ENCODE results near the gene MAD1L1. TPM values are rescaled to one million over a fixed set of nuclear protein-coding genes. Genes with fewer than 3 reads are reported as not detected.

MAD1L1 gene
- total RNA-seq, 2 donors from 2014 or later: 59.1 to 61.4 TPM

DNA sequence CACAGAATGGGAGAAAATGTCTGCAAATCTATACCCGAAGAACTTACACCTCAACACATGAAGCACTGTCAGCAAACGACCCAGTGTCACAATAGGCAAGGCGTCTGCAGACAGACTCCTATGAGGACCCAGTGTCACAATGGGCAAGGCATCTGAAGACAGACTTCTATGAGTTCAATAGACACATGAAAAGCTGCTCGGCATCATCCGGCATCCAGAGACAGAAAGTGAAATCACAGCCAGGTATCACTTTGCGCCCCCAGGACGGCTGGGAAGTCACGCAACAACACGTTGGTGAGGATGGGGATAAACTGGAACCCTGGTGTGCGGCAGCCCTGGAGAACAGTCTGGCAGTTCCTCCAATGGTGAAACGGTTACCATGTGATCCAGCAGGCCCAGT is 289.4 kb downstream of the MAD1L1 start:
- peaks cover 14% of the 10 kb centered on the region for H3K4me1 Mint-ChIP-seq
- TF ChIP-seq, protein P1, sequence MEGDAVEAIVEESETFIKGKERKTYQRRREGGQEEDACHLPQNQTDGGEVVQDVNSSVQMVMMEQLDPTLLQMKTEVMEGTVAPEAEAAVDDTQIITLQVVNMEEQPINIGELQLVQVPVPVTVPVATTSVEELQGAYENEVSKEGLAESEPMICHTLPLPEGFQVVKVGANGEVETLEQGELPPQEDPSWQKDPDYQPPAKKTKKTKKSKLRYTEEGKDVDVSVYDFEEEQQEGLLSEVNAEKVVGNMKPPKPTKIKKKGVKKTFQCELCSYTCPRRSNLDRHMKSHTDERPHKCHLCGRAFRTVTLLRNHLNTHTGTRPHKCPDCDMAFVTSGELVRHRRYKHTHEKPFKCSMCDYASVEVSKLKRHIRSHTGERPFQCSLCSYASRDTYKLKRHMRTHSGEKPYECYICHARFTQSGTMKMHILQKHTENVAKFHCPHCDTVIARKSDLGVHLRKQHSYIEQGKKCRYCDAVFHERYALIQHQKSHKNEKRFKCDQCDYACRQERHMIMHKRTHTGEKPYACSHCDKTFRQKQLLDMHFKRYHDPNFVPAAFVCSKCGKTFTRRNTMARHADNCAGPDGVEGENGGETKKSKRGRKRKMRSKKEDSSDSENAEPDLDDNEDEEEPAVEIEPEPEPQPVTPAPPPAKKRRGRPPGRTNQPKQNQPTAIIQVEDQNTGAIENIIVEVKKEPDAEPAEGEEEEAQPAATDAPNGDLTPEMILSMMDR (conservative IDR thresholded peaks at IDR 0.05): no peak
- peaks cover 13% of the 10 kb centered on the region for H3K9me3 Mint-ChIP-seq
- Histone ChIP-seq H3K4me3 (ENCODE audit: low read length) (no peak overlapping the region), H3K9ac (ENCODE audit: extremely low read depth, low read length, poor library complexity, severe bottlenecking) (no peak overlapping the region), H3K27ac (ENCODE audit: low read depth, low read length) (no peak overlapping the region), H3K36me3 (ENCODE audit: control insufficient read depth, insufficient read depth, low read length) (no peaks in the 10 kb centered on the region), H3K9me3 (ENCODE audit: control insufficient read depth, low read length) (peaks cover 3% of the 10 kb centered on the region), H3K27me3 (ENCODE audit: control insufficient read depth, insufficient read depth, low read length, poor library complexity, severe bottlenecking) (no peaks in the 10 kb centered on the region), H3K4me1 (ENCODE audit: control insufficient read depth, insufficient read depth, low read length) (peaks cover 4% of the 10 kb centered on the region)
- DNase-seq: no peak
- peak overlapping the region; percentile 81 for H3K27ac Mint-ChIP-seq
- no peaks in the 10 kb centered on the region for H3K27me3 Mint-ChIP-seq (ENCODE audit: insufficient read depth)
- H3K36me3 Mint-ChIP-seq (ENCODE audit: low read depth): peaks cover 13% of the 10 kb centered on the region
- H3K4me3 Mint-ChIP-seq: no peak overlapping the region
- WGBS, 2 experiments (ENCODE audit: insufficient coverage in 1 of 2, insufficient read length in 1 of 2): 84 to 85% methylated on average over 11 of the region's 11 CpGs

DNA sequence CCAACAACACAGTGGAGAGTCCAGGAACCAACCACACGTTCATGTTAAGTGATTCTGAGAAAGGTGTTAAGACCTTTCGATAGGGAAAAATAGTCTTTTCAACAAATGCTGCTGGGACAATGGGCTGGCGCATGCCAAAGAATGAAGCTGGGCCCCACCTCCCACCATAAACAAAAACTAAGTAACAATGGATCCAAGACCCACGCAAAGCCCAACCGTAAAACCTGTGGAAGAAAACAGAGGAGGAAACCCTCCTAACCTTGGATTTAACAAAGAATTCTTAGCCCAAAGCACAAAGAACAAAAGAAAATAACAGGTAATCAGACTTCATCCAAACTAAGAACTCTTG is 289.8 kb downstream of the MAD1L1 start:
- H3K27me3 Mint-ChIP-seq (ENCODE audit: insufficient read depth): no peaks in the 10 kb centered on the region
- Histone ChIP-seq H3K9me3 (ENCODE audit: control insufficient read depth, low read length) (peaks cover 7% of the 10 kb centered on the region), H3K4me3 (ENCODE audit: low read length) (no peak overlapping the region), H3K27me3 (ENCODE audit: control insufficient read depth, insufficient read depth, low read length, poor library complexity, severe bottlenecking) (no peaks in the 10 kb centered on the region), H3K9ac (ENCODE audit: extremely low read depth, low read length, poor library complexity, severe bottlenecking) (no peak overlapping the region), H3K4me1 (ENCODE audit: control insufficient read depth, insufficient read depth, low read length) (peaks cover 4% of the 10 kb centered on the region), H3K27ac (ENCODE audit: low read depth, low read length) (no peak overlapping the region), H3K36me3 (ENCODE audit: control insufficient read depth, insufficient read depth, low read length) (no peaks in the 10 kb centered on the region)
- TF ChIP-seq, protein P1 (conservative IDR thresholded peaks at IDR 0.05): no peak
- peaks cover 17% of the 10 kb centered on the region for H3K36me3 Mint-ChIP-seq (ENCODE audit: low read depth)
- no peak overlapping the region for H3K4me3 Mint-ChIP-seq
- peaks cover 17% of the 10 kb centered on the region for H3K9me3 Mint-ChIP-seq
- peak overlapping the region; percentile 81 for H3K27ac Mint-ChIP-seq
- 75 to 79% methylated on average over 4 to 5 of the region's 5 CpGs for WGBS, 2 experiments (ENCODE audit: insufficient coverage in 1 of 2, insufficient read length in 1 of 2)
- no peak for DNase-seq
- peaks cover 14% of the 10 kb centered on the region for H3K4me1 Mint-ChIP-seq

DNA sequence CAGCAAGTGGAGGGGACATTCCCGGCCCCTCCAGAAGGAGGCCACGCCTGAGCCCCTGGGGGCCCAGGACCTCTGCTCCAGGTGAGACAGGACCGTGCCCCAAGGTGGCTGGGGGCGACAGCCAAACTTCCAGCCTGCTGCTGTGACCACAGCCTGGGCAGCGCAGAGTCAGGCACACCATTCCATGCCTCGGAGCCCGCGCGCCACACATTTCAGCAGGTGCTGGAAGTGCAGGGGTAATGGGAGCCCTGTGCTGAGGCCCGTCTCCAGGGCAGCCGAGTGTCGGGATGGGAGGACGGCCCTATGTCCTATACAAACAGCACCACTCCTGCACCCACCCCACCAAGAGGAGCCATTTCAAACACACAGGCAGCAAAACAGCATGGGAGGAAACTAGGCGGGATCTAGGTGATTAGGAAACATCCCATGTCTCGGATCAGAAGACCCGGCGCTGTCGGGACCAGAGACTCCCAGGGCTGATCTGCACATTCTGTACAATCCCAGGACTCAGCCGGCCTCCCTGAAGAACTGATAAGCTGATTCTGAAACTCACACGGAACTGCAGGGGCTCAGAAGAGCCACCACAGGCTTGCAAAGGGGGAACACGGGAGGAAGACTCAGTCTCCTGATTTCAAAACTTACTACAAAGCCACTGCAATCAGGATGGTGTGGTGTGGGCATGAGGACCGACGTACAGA is 290.4 kb downstream of the MAD1L1 start:
- H3K27me3 ChIP-seq (ENCODE audit: control insufficient read depth, insufficient read depth, low read length, poor library complexity, severe bottlenecking): no peaks in the 10 kb centered on the region
- peaks cover 4% of the 10 kb centered on the region for H3K4me1 ChIP-seq (ENCODE audit: control insufficient read depth, insufficient read depth, low read length)
- H3K4me3 Mint-ChIP-seq: no peak overlapping the region
- WGBS, 2 experiments (ENCODE audit: insufficient coverage in 1 of 2, insufficient read length in 1 of 2): 93 to 94% methylated on average over 13 to 23 of the region's 23 CpGs
- no peak for DNase-seq
- peak overlapping the region; percentile 81 for H3K27ac Mint-ChIP-seq
- no peaks in the 10 kb centered on the region for H3K36me3 ChIP-seq (ENCODE audit: control insufficient read depth, insufficient read depth, low read length)
- H3K36me3 Mint-ChIP-seq (ENCODE audit: low read depth): peaks cover 17% of the 10 kb centered on the region
- peaks cover 14% of the 10 kb centered on the region for H3K4me1 Mint-ChIP-seq
- H3K27ac ChIP-seq (ENCODE audit: low read depth, low read length): no peak overlapping the region
- H3K9me3 ChIP-seq (ENCODE audit: control insufficient read depth, low read length): peaks cover 7% of the 10 kb centered on the region
- H3K9me3 Mint-ChIP-seq: peaks cover 17% of the 10 kb centered on the region
- TF ChIP-seq, protein P1 (conservative IDR thresholded peaks at IDR 0.05): no peak
- H3K9ac ChIP-seq (ENCODE audit: extremely low read depth, low read length, poor library complexity, severe bottlenecking): no peak overlapping the region
- no peaks in the 10 kb centered on the region for H3K27me3 Mint-ChIP-seq (ENCODE audit: insufficient read depth)
- H3K4me3 ChIP-seq (ENCODE audit: low read length): no peak overlapping the region

Measured in endodermal cell (in vitro differentiated cells).